GM13976 (cell line): ENCODE data around the gene OGFR.

ENCODE experiments used
- DNase-seq: peaks from one replicate; pipeline ENCODE4 v3.0.0; 2012; ENCODE audit warnings: low spot score
- CTCF ChIP-seq: IDR thresholded peaks from 2 replicates; pipeline ENCODE4 v1.5.1; 2012; ENCODE audit warnings: borderline replicate concordance, mild to moderate bottlenecking; ENCODE audit not compliant: insufficient read depth; ENCODE audit errors: extremely low read depth, missing control alignments, control extremely low read depth
- in situ Hi-C: fragments of 300-500 bp; cut with MboI; formaldehyde crosslinking; loops from one replicate; pipeline ENCODE4 v1.12.0; 2022; ENCODE audit warnings: low sequenced_read_pairs, mixed read lengths, inconsistent platforms; ENCODE audit not compliant: unreplicated experiment

Gene OGFR

GRCh38 chr20:62792940-62793756, 11.5 kb upstream of the OGFR start:
- TF ChIP-seq CTCF, result no peak
- in situ Hi-C loops, result loop anchor here (25.0 kb wide), 1 partner anchor 131 kb away; no protein-coding TSS in a partner anchor
- no peak for DNase-seq

- no peak for DNase-seq
- in situ Hi-C loops, result loop anchor here (25.0 kb wide), 1 partner anchor 131 kb away; no protein-coding TSS in a partner anchor
- TF ChIP-seq CTCF, result no peak
Observed at GRCh38 chr20:62793757-62794006, 11.0 kb upstream of the OGFR start.

- DNase-seq, result peak; percentile 98
- in situ Hi-C loops, result loop anchor here (25.0 kb wide), 1 partner anchor 132 kb away; no protein-coding TSS in a partner anchor
- TF ChIP-seq CTCF, result no peak
Observed at GRCh38 chr20:62794007-62794724, 10.5 kb upstream of the OGFR start.

- no peak for TF ChIP-seq CTCF
- DNase-seq, result peak; percentile 66
- in situ Hi-C loops, result loop anchor here (25.0 kb wide), 1 partner anchor 133 kb away; no protein-coding TSS in a partner anchor
Observed at GRCh38 chr20:62795023-62795761, 9.4 kb upstream of the OGFR start.

GRCh38 chr20:62796699-62797491, 7.7 kb upstream of the OGFR start:
- in situ Hi-C loops, result loop anchor here (25.0 kb wide), 1 partner anchor 135 kb away; no protein-coding TSS in a partner anchor
- peak; percentile 42 for DNase-seq
- no peak for TF ChIP-seq CTCF
